Ovary (tissue), 9 donors: ENCODE data around the gene OR56A5. TPM values are rescaled to one million over a fixed set of nuclear protein-coding genes. Genes with fewer than 3 reads are reported as not detected.

ENCODE experiments used
- DNase-seq, 5 donors: peaks; one replicate each; pipeline ENCODE4 v3.0.0-alpha.2; 2019 to 2020
- H3K27ac ChIP-seq, 2 donors: fragments of 200-600 bp; one replicate each; pipeline versions ENCODE4 v1.5.1 to v1.8.0; 2019 to 2022
- H3K27me3 ChIP-seq: fragments of 200-600 bp; one replicate; pipeline ENCODE4 v1.8.0; 2022
- H3K36me3 ChIP-seq: fragments of 200-600 bp; sonication (generic); one replicate; pipeline ENCODE4 v1.5.1; 2019
- H3K4me1 ChIP-seq: one replicate; pipeline ENCODE4 v1.8.1; 2013; ENCODE audit warnings: mild to moderate bottlenecking, moderate library complexity; ENCODE audit not compliant: insufficient read depth
- H3K4me3 ChIP-seq: fragments of 200-600 bp; sonication (generic); one replicate; pipeline ENCODE4 v1.5.1; 2017
- H3K9me3 ChIP-seq, 2 donors: fragments of 200-600 bp in 1 of 2; sonication (generic) in 1 of 2; one replicate each; pipeline versions ENCODE4 v1.5.1 to v1.8.1; 2013 to 2019; ENCODE audit warnings: mild to moderate bottlenecking in 1 of 2, moderate library complexity in 1 of 2
- EP300 ChIP-seq: sonication (generic); formaldehyde crosslinking; IDR thresholded peaks from one replicate; pipeline ENCODE4 v1.6.1; 2017; ENCODE audit warnings: antibody characterized with exemption
- POLR2A ChIP-seq: fragments of 450-650 bp; IDR thresholded peaks from one replicate; pipeline ENCODE4 v1.6.1; 2017; ENCODE audit warnings: antibody characterized with exemption, mild to moderate bottlenecking, moderate library complexity
- WGBS, 3 donors: extraction: QIAGEN DNeasy Blood & Tissue Kit in 1 of 3; methylation state at CpG; one replicate each; pipeline versions ENCODE4 v1.1.5 to v1.1.7; 2013 to 2017; 5-methylcytosine and 5-hydroxymethylcytosine counted together
- intact Hi-C, 4 donors: fragments of 100-400 bp; cut with DNase I; formaldehyde crosslinking; loops; one replicate each; pipeline versions ENCODE4 v1.11.0 to v1.15.1; 2022 to 2023
- polyA plus RNA-seq, 2 donors: library from polyadenylated mRNA; stranded (reverse); fragments of 200-250 nt in 1 of 2; fragments of 350-450 nt in 1 of 2; fragmentation: Illumina TruSeq in 1 of 2; extraction: RNeasy Lipid Tissue Mini Kit (QIAGEN cat#74804) in 1 of 2; gene quantifications; one replicate each; pipeline ENCODE4 v1.2.3, GENCODE V29; 2013 to 2014
- small RNA-seq: library from RNA; depleted of rRNA; stranded (forward); fragments of <200 nt; gene quantifications from one replicate; pipeline ENCODE3, GENCODE V24; 2016
- total RNA-seq, 7 donors: library from RNA; depleted of rRNA in 2 of 7; stranded (reverse); fragments of >200 nt in 2 of 7; fragmentation: NEBNext Ultra II Directional in 3 of 7; extraction: Animal tissue kit (Norgen Biotek cat#: 25700) in 3 of 7; gene quantifications; one replicate each; pipeline versions ENCODE4 v1.1.0 to v1.2.4, GENCODE V29; 2016 to 2023
- TF ChIP-seq, protein P1 (sequence below), 3 donors: fragments of 450-650 bp in 2 of 3; fragments of 200-600 bp in 1 of 3; IDR thresholded peaks; one replicate each; pipeline versions ENCODE4 v1.5.1 to v1.8.0; 2016 to 2022; ENCODE audit warnings: antibody characterized with exemption in 3 of 3, mild to moderate bottlenecking in 1 of 3
- donor health status: DM: no; HTN: no; CAD: no; lungs with moderate emphysema.
- donor health status: DM: no; HTN: no; CAD: no.
- donor health status: Bipolar disorder and iron deficiency.
- donor health status: DM: yes; HTN: yes; CAD: no.
- donor health status: DM: no; HTN: no; CAD: no.
- donor health status: DM: yes; HTN: yes; CAD: no.

The OR56A5 gene
- total and polyA plus RNA-seq, 9 donors = not detected

DNA sequence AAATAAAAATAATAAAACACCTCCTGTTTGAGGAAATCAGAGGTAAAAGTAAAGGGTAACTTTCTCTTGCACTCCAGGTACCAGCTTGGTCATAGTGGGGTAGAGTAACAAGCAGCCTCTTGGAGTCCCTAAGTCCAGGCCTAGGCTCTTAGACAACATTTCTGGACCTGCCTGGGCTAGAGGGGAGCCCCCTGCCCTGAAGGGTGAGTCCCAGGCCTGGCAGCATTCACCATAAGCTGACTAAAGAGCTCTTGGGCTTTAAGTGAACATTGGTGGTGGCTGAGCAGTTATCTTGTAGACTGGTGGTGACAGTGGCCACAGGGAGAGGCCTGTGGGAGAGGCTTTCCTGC lies 44.9 kb downstream of the OR56A5 start:
- no peak for TF ChIP-seq EP300
- TF ChIP-seq, protein P1, sequence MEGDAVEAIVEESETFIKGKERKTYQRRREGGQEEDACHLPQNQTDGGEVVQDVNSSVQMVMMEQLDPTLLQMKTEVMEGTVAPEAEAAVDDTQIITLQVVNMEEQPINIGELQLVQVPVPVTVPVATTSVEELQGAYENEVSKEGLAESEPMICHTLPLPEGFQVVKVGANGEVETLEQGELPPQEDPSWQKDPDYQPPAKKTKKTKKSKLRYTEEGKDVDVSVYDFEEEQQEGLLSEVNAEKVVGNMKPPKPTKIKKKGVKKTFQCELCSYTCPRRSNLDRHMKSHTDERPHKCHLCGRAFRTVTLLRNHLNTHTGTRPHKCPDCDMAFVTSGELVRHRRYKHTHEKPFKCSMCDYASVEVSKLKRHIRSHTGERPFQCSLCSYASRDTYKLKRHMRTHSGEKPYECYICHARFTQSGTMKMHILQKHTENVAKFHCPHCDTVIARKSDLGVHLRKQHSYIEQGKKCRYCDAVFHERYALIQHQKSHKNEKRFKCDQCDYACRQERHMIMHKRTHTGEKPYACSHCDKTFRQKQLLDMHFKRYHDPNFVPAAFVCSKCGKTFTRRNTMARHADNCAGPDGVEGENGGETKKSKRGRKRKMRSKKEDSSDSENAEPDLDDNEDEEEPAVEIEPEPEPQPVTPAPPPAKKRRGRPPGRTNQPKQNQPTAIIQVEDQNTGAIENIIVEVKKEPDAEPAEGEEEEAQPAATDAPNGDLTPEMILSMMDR (IDR thresholded peaks at IDR 0.05) = no peak
- TF ChIP-seq POLR2A = no peak
- Histone ChIP-seq H3K4me1 (no peaks in the 10 kb centered on the region), H3K27ac (no peak overlapping the region), H3K9me3 (no peaks in the 10 kb centered on the region), H3K27me3 (no peaks in the 10 kb centered on the region), H3K4me3 (no peak overlapping the region), H3K36me3 (no peaks in the 10 kb centered on the region)
- DNase-seq = no peak
- intact Hi-C loops = no loop called here

DNA sequence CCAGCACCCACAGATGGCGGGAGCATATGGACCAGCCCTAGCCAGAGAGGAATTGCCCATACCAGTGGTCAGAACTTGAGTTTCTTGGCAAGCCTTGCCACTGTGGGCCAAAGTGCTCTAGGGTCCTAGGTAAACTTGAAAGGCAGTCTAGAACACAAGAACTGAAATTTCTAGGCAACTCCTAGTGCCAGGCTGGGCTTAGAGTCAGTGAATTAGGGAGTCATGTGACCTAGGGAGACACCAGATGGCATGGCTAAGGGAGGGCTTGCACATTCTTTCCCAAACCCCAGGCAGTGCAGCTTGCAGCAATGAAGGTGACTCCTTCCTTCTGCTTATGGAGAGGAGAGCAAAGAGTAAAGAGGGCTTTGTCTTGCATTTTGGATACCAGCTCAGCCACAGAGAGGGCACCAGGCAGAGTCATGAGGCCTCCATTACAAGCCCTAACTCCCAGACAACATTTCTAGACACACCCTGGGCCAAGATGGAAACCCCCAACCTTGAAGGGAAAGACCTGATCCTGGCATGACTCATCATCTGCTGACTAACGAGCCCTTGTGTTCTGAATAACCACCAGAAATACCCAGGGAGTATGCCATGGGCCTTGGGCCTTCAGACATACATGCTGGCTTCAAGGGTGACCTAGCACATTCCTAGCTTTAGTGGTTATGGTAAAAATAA lies 45.4 kb downstream of the OR56A5 start:
- Histone ChIP-seq H3K4me1 (no peaks in the 10 kb centered on the region), H3K9me3 (no peaks in the 10 kb centered on the region), H3K4me3 (no peak overlapping the region), H3K36me3 (no peaks in the 10 kb centered on the region), H3K27me3 (no peaks in the 10 kb centered on the region), H3K27ac (no peak overlapping the region)
- TF ChIP-seq, protein P1 (IDR thresholded peaks at IDR 0.05) = no peak
- TF ChIP-seq POLR2A (no peak), EP300 (no peak)
- intact Hi-C loops = no loop called here
- WGBS, 3 donors = 61 to 83% (median 74%) methylated on average over 2 of the region's 2 CpGs
- DNase-seq = no peak

Small RNA genes within 50 kb of the gene (small RNA-seq; reads per million reads assigned to genes)
- gene RNA5SP329 = not detected

Other genes starting within 250 kb of the OR56A5 start
- under 1 TPM in 6 of 7 donors, not detected in 1; 0.17 to 0.43 (median 0.24) TPM for gene OR56B1, start 232.0 kb downstream of the OR56A5 start, total RNA-seq
- not detected for gene OR56B1, start 232.0 kb downstream of the OR56A5 start, polyA plus RNA-seq
- gene OR52N4, start 214.3 kb downstream of the OR56A5 start, total RNA-seq = under 1 TPM in 4 of 7 donors, not detected in 3; 0.28 to 0.84 (median 0.64) TPM
- gene OR52N4, start 214.3 kb downstream of the OR56A5 start, polyA plus RNA-seq = under 1 TPM; 0.39 to 0.50 TPM
- gene OR52N5, start 185.1 kb downstream of the OR56A5 start, total RNA-seq = under 1 TPM in 1 of 7 donors, not detected in 6; 0.11 TPM
- gene OR52N5, start 185.1 kb downstream of the OR56A5 start, polyA plus RNA-seq = not detected
- under 1 TPM in 1 of 7 donors, not detected in 6; 0.23 TPM for gene OR52N1, start 177.2 kb downstream of the OR56A5 start, total RNA-seq
- not detected for gene OR52N1, start 177.2 kb downstream of the OR56A5 start, polyA plus RNA-seq
- not detected for gene OR52N2, start 159.6 kb downstream of the OR56A5 start, total RNA-seq
- not detected for gene OR52N2, start 159.6 kb downstream of the OR56A5 start, polyA plus RNA-seq
- not detected for gene OR52E6, start 126.6 kb downstream of the OR56A5 start, total RNA-seq
- gene OR52E6, start 126.6 kb downstream of the OR56A5 start, polyA plus RNA-seq = not detected
- gene OR52E8, start 110.8 kb downstream of the OR56A5 start, total RNA-seq = not detected
- gene OR52E8, start 110.8 kb downstream of the OR56A5 start, polyA plus RNA-seq = not detected
- gene OR52E4, start 87.9 kb downstream of the OR56A5 start, total RNA-seq = not detected
- not detected for gene OR52E4, start 87.9 kb downstream of the OR56A5 start, polyA plus RNA-seq
- not detected for gene OR52E5, start 75.3 kb downstream of the OR56A5 start, total RNA-seq
- gene OR52E5, start 75.3 kb downstream of the OR56A5 start, polyA plus RNA-seq = not detected
- not detected for gene OR56A3, start 26.2 kb downstream of the OR56A5 start, total RNA-seq
- gene OR56A3, start 26.2 kb downstream of the OR56A5 start, polyA plus RNA-seq = not detected
- not detected for gene OR52L1, start 18.5 kb upstream of the OR56A5 start, total RNA-seq
- not detected for gene OR52L1, start 18.5 kb upstream of the OR56A5 start, polyA plus RNA-seq
- gene OR56A4, start 38.5 kb upstream of the OR56A5 start, total RNA-seq = under 1 TPM in 2 of 7 donors, not detected in 5; 0.07 to 0.10 TPM
- not detected for gene OR56A4, start 38.5 kb upstream of the OR56A5 start, polyA plus RNA-seq
- gene OR56A1, start 62.3 kb upstream of the OR56A5 start, total RNA-seq = under 1 TPM in 1 of 7 donors, not detected in 6; 0.02 TPM
- gene OR56A1, start 62.3 kb upstream of the OR56A5 start, polyA plus RNA-seq = not detected
- gene OR56B4, start 139.2 kb upstream of the OR56A5 start, total RNA-seq = not detected
- not detected for gene OR56B4, start 139.2 kb upstream of the OR56A5 start, polyA plus RNA-seq
- gene OR52B2, start 201.8 kb upstream of the OR56A5 start, total RNA-seq = not detected
- gene OR52B2, start 201.8 kb upstream of the OR56A5 start, polyA plus RNA-seq = not detected
- gene OR52W1, start 230.7 kb upstream of the OR56A5 start, total RNA-seq = not detected
- not detected for gene OR52W1, start 230.7 kb upstream of the OR56A5 start, polyA plus RNA-seq
- not detected for gene C11orf42, start 237.1 kb upstream of the OR56A5 start, total RNA-seq
- gene C11orf42, start 237.1 kb upstream of the OR56A5 start, polyA plus RNA-seq = not detected